PFSK-1 (cell line): ENCODE measurements around the gene RALGPS1.

ENCODE experiments used
- FOXP2 ChIP-seq: optimal IDR thresholded peaks from 2 replicates; pipeline ENCODE3; 2011; ENCODE audit warnings: borderline replicate concordance, control low read depth, inconsistent platforms; ENCODE audit not compliant: insufficient read depth; ENCODE audit errors: extremely low read length, extremely low read depth
- POLR2AphosphoS5 ChIP-seq: IDR thresholded peaks from 2 replicates; pipeline ENCODE4 v1.6.1; 2012; ENCODE audit warnings: low read depth, mild to moderate bottlenecking, control low read depth, low read length, moderate library complexity
- SIN3A ChIP-seq: IDR thresholded peaks from 2 replicates; pipeline ENCODE4 v1.6.1; 2012; ENCODE audit warnings: mild to moderate bottlenecking, low read length, moderate library complexity, borderline replicate concordance; ENCODE audit not compliant: insufficient read depth
- TAF1 ChIP-seq: IDR thresholded peaks from 2 replicates; pipeline ENCODE4 v1.6.1; 2012; ENCODE audit warnings: low read length, control low read depth, borderline replicate concordance; ENCODE audit not compliant: insufficient read depth

GRCh38 chr9:127248241-127248640, 333.7 kb downstream of the RALGPS1 start:
- TF ChIP-seq POLR2AphosphoS5 (no peak), TAF1 (no peak), FOXP2 (no peak), SIN3A (no peak)
